ENCODE results near the gene PGGHG.
"Not testable (repeated sequence)": the region's sequence is repeated elsewhere in the genome, so short reads cannot be mapped to it uniquely, and the experiment has no call there.

PGGHG gene

GRCh38 chr11:305844-306211 lies 16.9 kb downstream of the PGGHG start:
- Histone ChIP-seq H3K4me3 (ENCODE audit: low read depth in 1 of 2, low read length in 1 of 2) (no peak overlapping the region), H3K36me3 (peaks cover 13% of the 10 kb centered on the region), H3K27me3 (peaks cover 11% of the 10 kb centered on the region), H3K27ac (peak overlapping the region; percentile 97), H3K4me1 (ENCODE audit: control insufficient read depth in 1 of 2, insufficient read depth in 1 of 2, low read depth in 1 of 2, low read length in 1 of 2) (peaks cover 30 to 45% of the 10 kb centered on the region in 2 experiments), H3K9me3 (no peaks in the 10 kb centered on the region)
- TF ChIP-seq CTCF (IDR thresholded peaks at IDR 0.05): no peak

- H3K36me3 ChIP-seq: peaks cover 13% of the 10 kb centered on the region
- H3K27me3 ChIP-seq: peaks cover 6% of the 10 kb centered on the region
- no peaks in the 10 kb centered on the region for H3K9me3 ChIP-seq
- peak overlapping the region; percentile 97 for H3K27ac ChIP-seq
- peak overlapping the region; percentile 89 to 100 for H3K4me3 ChIP-seq (ENCODE audit: low read depth in 1 of 2, low read length in 1 of 2)
- peaks cover 32 to 48% of the 10 kb centered on the region in 2 experiments for H3K4me1 ChIP-seq (ENCODE audit: control insufficient read depth in 1 of 2, insufficient read depth in 1 of 2, low read depth in 1 of 2, low read length in 1 of 2)
- TF ChIP-seq CTCF (IDR thresholded peaks at IDR 0.05): no peak
These were observed 17.9 kb downstream of the PGGHG start for GRCh38 chr11:306645-307371.

DNA sequence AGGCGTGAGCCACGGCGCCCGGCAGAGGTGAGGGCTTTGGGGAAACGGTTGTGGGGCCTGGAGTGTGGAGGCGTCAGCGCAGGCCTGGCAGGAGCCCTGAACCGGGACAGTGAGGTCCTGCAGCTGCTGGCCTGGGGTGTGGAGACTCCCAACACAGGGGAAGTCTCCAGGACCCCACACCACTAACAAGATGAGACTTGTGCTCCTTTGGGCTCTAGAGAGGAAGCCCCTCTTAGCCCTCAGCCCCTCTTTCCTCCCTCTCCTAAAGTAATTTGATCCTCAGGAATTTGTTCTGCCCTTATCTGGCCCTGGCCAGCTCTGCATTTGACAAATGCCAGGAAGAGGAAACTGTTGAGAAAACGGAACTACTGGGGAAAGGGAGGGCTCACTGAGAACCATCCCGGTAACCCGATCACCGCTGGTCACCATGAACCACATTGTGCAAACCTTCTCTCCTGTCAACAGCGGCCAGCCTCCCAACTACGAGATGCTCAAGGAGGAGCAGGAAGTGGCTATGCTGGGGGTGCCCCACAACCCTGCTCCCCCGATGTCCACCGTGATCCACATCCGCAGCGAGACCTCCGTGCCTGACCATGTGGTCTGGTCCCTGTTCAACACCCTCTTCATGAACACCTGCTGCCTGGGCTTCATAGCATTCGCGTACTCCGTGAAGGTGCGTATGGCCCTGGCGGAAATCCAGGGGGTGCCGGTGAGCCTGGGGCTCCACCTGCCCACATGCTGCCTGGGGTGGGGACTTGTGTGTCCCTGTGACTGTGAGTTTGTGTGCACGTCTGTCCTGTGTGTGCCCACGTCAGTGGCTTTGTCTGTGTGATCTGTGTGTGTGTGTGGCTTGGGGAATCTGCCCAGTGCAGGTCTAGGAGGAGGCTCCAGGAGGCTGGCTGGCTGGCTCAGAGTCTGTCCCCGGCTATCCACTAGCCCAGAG lies 19.1 kb downstream of the PGGHG start, which contains the start of gene IFITM2:
TSS of gene IFITM2 (plus strand) at position 51 of the 943 bp plus-strand sequence. CDS start at position 428, 377 bp downstream.
- not testable (repeated sequence) for H3K27me3 ChIP-seq, H3K9me3 ChIP-seq
- H3K27ac ChIP-seq: peak within 1 kb of the TSS; percentile 97
- H3K36me3 ChIP-seq: peaks cover 13% of the 10 kb centered on the region
- H3K4me3 ChIP-seq (ENCODE audit: low read depth in 1 of 2, low read length in 1 of 2): peak within 1 kb of the TSS; percentile 89 to 100
- peak; percentile 81 for TF ChIP-seq CTCF (IDR thresholded peaks at IDR 0.05)
- peaks cover 44 to 61% of the 10 kb centered on the region in 2 experiments for H3K4me1 ChIP-seq (ENCODE audit: control insufficient read depth in 1 of 2, insufficient read depth in 1 of 2, low read depth in 1 of 2, low read length in 1 of 2)

- peaks cover 13% of the 10 kb centered on the region for H3K36me3 ChIP-seq
- not testable (repeated sequence) for H3K9me3 ChIP-seq, H3K27me3 ChIP-seq
- H3K4me1 ChIP-seq (ENCODE audit: control insufficient read depth in 1 of 2, insufficient read depth in 1 of 2, low read depth in 1 of 2, low read length in 1 of 2): peaks cover 52 to 70% of the 10 kb centered on the region in 2 experiments
- peak overlapping the region; percentile 89 to 100 for H3K4me3 ChIP-seq (ENCODE audit: low read depth in 1 of 2, low read length in 1 of 2)
- H3K27ac ChIP-seq: peak overlapping the region; percentile 97
These were observed 20.1 kb downstream of the PGGHG start for GRCh38 chr11:308740-309665.

GRCh38 chr11:309979-310572 lies 21.1 kb downstream of the PGGHG start:
- Histone ChIP-seq H3K4me3 (ENCODE audit: low read depth in 1 of 2, low read length in 1 of 2) (peak overlapping the region; percentile 89 to 100), H3K36me3 (peaks cover 15% of the 10 kb centered on the region), H3K27ac (peak overlapping the region; percentile 97), H3K4me1 (ENCODE audit: control insufficient read depth in 1 of 2, insufficient read depth in 1 of 2, low read depth in 1 of 2, low read length in 1 of 2) (peaks cover 53 to 70% of the 10 kb centered on the region in 2 experiments)
- H3K9me3 ChIP-seq, H3K27me3 ChIP-seq: not testable (repeated sequence)

- H3K27me3 ChIP-seq, H3K9me3 ChIP-seq: not testable (repeated sequence)
- Histone ChIP-seq H3K4me3 (ENCODE audit: low read depth in 1 of 2, low read length in 1 of 2) (peak overlapping the region; percentile 80 to 98), H3K4me1 (ENCODE audit: control insufficient read depth in 1 of 2, insufficient read depth in 1 of 2, low read depth in 1 of 2, low read length in 1 of 2) (peaks cover 53 to 70% of the 10 kb centered on the region in 2 experiments), H3K36me3 (peaks cover 26% of the 10 kb centered on the region), H3K27ac (peak overlapping the region; percentile 95)
These were observed 22.3 kb downstream of the PGGHG start for GRCh38 chr11:311013-311748.

Measured in neutrophil (primary cell).